M059J (cell line): ENCODE data around the gene PDE6B. TPM values are rescaled to one million over a fixed set of nuclear protein-coding genes. Genes with fewer than 3 reads are reported as not detected.
"Not testable (repeated sequence)": the region's sequence is repeated elsewhere in the genome, so short reads cannot be mapped to it uniquely, and the experiment has no call there.

Source experiments
- DNase-seq: peaks from one replicate; pipeline ENCODE4 v3.0.0-alpha.2; 2012; ENCODE audit warnings: low read depth
- total RNA-seq: library from RNA; depleted of rRNA; stranded (reverse); fragments of >200 nt; shearing (Covaris generic); gene quantifications from 2 replicates; pipeline ENCODE4 v1.2.3, GENCODE V29; 2014

Gene PDE6B
- total RNA-seq, 1 experiment from 2014 or later, result not detected

DNA sequence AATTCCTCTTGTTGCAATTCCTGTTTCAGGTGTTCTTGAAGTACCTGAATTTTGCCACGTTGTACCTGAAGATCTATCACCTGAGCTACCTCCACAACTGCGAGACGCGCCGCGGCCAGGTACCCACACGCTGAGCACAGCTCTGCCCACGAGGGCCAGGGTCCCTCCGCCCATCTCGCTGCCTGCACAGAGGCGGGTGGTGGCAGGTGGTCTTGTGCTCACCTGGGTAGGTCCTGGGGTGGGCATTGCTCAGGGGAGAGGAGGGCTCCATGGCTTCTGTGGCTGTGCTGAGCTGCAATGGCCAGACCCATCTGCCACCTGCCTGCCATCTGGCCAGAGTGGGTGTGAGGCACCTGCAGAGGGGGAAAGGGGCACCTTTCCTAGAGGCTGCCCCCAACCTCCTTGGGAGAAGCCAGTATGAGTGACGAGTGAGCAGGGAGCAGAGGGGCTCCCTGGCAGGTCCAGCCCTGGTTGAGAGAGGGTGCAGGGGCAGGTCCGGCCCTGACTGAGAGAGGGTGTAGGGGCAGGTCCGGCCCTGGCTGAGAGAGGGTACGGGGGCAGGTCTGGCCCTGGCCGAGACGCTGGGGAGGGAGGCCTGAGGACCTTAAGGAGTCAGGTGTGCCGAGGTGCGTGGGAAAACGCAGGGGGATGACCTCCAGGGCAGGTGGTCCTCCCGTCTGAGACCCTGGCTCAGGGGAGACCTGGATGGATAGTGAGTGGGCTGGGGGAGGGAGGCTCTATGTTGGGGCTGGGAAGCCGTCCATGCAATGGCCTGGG is 10.7 kb downstream of the PDE6B start:
- no peak for DNase-seq

DNA sequence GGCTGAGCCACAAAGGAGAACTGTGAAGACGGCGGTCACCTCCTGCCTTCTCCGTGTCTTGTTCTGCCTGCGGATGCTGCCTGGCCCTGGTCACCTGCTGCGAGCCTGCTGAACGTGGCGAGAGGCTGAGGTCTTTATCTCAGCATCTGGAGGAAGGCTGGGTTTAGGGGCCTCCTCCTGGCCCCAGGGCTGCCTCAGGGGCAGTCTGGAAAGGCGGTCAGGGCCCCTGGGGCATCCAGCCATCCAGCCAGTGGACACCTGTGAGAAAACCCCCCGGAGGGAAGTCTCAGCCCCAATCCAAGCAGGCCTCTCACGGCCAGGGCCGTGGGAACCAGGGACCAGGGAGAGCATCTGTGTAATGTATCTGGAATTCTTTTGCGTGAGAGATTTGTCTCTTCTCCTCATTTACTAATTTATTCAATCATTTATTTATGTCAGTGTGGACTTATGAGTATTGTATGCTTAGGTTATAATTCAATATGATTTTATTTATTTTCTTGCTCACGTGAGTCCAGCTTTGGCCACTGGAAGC is 11.3 kb downstream of the PDE6B start:
- DNase-seq, result no peak

DNA sequence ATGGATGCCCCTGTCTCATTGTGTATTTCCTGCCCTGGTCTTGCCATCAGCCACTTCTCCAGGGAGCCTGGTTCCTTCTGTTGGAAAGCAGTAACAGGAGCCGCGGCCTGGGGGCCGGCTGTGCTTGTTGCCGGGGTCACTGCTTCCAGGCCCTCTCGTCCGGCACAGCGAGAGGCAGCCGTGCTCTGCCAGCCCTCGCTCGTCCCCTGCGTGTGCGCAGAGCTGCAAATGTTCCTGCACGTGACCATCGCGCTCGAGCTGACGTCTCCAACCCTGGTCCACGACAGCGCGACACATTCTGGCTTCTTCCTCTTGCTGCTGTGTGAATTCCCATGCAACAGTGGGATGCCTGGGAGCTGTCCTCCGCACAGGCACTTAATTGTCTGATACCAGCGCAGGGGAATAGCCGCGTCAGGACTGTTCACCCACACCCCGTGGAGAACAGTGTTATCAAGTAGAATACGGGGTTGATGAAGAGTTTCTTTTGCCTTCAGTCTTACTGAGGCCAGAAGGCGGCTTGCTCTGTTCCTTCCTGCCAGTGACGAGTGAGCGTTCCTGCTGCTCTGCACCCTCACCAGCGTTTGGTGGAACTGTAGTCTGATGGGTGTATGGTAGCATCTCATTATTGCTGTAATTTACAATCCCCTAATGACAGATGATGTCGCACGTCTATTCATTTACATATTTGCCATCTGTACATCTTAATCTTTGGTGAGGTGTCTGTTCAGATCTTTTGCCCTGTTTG is 12.3 kb downstream of the PDE6B start:
- no peak for DNase-seq

DNA sequence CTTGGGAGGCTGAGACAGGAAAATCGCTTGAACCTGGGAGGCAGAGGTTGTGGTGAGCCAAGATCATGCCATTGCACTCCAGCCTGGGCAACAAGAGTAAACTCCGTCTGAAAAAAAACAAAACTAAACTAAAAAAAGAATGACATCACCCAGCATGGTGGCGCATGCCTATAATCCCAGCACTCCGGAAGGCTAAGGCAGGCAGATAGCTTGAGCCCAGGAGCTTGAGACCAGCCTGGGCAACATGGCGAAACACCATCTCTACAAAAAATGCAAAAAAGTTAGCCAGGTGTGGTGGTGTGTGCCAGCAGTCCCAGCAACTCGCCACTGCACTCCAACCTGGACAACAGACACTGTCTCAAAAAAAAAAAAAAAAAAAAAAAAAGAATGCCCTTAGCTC is 17.0 kb downstream of the PDE6B start:
- not testable (repeated sequence) for DNase-seq

DNA sequence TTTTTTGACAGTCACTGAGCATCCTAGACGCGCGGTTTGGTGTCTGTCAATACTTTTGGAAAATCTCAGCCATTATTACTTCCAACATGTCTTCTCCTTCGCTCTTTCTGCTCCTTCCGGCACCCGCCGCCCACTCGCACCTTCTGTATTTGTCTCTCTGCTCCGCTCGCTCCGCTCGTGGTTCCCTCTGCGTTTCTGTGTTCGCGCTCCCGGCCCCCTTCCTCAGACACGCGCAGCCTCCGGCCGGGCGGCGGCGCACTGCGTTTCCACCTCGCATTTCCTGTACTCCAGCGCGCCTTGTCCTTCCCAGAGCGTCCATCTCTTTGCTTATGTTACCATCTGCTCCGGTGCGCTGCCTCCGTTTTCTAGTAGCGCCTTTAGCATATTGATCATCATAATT is 21.1 kb downstream of the PDE6B start:
- DNase-seq, result no peak

DNA sequence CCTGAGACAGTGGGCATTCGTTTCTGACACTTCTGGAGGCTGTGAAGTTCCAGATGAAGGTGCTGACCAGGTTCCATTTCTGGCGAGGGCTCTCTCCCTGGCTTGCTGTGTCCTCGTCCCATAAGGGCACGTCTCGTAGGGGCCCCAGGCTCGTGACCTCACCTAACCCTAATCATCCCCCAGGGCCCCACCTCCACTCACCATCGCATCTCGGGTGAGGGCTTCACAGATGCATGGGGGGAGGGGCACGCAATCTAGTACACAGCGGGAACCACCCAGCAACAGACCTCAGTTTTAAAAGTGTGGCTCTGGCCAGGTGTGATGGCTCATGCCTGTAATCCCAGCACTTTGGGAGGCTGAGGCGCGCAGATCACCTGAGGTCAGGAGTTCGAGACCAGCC is 22.1 kb downstream of the PDE6B start:
- DNase-seq, result no peak

DNA sequence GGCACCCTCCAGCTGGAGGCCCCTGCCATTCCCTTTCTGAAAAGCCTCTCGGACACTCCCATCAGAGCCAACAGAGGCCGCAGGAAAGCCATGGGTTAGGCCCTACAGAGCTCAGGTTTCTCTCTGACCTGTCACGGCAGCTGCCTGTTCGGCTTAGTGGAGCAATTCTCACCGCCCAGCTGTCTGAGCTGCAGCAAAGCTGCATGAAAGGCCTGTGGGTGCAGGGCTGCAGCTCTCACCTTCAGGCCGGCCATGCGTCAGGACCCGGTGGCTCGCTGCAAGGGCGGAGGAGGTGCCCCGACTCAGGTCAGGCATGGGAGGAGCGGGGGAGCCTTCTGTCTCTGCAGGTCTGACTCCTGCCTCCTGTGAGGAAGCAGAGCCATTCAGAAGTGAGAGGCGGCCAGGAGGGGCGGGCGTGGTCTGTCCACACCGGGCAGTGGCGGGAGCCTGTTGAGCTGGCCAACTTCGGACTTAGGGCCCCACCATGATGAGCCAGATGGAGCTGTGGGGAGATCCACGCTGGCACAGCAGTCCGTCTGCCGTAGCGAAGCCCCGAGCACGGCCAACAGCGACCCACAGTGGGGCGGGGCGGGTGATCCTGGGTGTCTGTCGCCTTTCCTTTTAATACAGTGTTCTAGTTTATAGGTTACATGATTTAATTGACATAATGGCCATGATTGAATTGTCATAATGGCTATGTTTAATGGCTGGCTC is 23.4 kb downstream of the PDE6B start:
- DNase-seq, result no peak

DNA sequence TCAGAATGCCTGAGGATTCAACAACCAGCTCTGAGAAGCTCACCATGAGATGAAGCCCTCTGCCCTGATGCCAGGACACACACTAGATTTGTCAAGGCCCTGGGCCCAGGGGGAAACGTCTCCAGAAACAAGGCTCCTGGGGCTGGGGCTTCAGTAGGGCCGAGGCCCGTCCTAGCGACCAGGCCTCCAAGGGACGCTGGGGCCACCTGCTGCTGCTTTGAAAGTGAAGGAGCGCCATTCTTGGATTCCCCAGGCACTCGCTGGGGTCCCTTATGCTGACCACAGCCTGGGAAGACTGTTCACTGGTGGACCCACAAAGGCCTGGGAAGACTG is 23.9 kb downstream of the PDE6B start:
- no peak for DNase-seq

DNA sequence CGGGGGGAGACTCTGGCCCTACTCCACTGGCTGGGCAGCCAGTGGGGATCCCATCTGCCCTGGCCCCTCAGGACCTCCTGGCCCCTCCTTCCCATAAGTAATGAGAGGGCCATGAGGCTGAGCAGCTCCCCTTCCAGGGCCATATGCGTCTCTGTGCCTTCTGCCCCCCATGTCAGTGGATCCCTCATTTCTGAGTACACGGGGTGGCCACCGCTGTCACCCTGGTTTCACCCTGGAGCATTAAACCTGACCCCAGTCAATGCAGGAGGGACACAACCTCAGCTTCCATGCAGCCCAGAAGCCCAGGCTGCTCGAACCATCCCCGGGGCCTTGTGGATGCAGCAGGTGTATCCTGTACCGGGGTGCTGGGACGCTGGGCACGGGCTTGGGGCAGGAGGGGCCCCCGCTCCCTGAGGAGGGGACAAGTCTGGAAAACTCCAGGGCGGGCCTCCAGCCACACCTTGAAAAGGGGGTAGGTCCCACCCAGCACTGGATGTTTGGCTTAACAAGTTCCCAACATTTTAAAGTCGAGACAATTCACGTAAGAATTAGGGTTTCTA is 24.5 kb downstream of the PDE6B start:
- DNase-seq, result no peak

DNA sequence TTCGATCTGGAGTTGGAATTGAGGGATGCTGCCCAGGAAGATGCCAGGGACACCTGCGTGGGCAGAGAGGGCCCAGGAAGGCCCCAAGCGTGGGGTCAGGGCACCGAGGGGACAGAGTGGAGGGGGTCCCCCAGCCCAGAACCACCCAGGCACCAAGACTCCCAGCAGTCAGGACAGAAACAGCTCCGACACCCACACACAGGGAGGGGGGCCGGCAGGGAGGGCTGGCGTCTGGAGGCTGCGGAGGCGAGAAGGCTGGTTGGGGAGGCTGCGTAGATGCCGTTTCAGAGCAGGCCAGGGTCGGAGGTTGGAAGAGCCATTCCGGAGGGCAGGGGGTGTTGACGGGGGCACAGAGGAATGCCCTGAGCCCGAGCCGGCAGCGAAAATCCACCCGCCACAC is 25.1 kb downstream of the PDE6B start:
- DNase-seq, result no peak

DNA sequence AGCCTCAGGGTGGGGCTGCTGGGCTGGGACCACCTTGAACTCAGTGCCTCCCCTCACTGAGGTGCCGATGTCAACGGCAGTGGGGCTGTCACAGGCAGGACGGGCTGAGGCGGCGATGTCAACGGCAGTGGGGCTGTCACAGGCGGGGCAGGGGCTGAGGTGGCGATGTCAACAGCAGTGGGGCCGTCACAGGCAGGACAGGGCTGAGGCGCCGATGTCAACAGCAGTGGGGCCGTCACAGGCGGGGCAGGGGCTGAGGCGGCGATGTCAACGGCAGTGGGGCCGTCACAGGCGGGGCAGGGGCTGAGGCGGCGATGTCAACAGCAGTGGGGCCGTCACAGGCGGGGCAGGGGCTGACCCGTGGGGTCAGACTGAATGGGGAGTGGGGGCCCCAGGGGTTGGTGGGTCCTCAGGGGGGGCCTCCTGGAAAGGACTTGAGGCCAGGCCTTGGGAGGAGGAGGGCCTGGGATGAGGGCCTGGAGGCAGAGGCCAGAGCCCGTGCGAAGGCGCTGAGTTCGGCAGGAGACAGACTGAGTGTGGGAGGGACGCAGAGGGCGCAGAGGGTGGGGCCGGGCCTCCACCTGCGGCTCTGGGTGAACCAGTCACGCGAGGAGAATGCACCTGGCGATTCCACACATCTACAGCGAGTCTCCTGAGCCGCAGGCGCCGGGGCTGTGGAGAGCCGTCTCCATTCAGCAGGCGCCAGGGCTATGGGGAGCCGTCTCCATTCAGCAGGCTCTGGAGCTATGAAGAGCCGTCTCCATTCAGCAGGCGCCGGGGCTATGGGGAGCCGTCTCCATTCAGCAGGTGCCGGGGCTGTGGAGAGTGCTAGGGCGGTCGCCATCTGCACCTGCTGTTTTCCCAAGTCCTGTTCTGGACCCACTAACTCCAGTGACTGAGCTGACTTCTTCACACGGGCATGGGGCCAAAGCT is 25.8 kb downstream of the PDE6B start:
- DNase-seq, result no peak

DNA sequence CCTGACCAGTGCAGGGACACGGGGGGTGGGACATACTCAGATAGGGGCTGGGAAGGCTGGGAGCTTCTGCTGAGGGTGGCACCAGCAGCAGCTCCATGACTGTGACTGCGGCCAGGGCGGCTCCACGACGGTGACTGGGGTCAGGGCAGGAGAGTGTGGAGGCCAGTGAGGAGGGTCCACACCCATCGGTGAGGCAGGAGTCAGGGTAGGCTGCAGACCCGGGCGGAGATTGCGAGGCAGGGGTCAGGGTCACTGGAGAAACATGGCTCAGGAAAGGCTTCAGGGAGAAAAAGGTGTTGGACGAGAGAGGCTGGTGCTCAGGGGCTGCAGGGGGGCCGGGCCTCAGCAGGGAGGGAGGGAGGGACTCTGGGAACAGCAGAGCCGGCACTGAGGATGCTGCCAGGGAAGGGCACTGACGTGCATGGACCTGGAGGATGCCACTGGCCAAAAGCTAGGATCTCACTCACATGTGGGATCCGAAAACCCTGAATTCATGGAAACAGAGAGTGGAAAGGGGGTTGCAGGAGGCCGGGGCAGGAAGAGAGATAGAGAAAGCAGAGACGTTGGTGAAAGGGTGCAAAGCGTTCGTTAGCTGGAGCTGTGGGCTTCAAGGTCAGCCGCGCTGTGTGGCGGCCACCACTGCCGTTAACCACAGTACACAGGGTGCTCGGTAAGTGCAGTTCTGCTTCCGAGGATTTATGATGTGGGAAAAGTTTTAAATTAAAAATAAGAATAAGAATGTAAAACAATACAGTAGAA is 26.7 kb downstream of the PDE6B start:
- DNase-seq, result no peak

DNA sequence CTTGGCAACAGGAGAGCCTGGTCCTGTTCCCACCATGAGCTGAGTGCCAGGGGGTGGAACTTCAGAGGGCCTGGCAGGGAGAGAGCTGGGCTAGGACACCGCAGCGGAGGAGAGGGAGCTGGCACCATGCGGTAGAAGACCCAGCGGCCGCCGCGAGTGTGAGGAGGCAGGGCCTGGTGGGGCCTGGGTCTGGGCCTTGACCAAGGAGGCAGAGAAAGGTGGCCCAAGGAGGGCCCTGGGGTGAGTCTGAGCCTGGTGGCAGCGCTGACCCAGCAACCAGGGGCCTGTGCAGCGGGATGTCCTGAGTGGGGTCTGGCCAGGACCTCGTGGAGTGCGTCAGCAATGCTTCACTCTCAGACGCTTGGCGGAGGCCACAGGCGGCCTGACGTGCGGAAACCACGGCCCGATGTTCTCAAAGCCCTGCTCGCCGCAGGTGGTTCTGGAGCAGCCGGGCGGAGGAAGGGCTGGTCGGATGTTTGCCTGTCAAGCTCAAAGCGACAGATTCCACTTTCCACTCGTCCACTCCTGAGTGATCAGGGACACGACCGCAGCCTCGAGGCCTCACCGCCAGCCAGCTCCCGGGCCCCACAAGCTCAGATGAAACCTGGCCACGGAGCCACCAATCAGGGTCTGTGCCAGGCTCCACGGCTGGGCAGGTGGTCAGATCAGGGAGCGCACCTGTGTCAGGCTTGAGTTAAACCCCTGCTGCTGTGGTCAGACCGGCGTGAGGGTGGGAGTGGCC is 27.9 kb downstream of the PDE6B start:
- no peak for DNase-seq

DNA sequence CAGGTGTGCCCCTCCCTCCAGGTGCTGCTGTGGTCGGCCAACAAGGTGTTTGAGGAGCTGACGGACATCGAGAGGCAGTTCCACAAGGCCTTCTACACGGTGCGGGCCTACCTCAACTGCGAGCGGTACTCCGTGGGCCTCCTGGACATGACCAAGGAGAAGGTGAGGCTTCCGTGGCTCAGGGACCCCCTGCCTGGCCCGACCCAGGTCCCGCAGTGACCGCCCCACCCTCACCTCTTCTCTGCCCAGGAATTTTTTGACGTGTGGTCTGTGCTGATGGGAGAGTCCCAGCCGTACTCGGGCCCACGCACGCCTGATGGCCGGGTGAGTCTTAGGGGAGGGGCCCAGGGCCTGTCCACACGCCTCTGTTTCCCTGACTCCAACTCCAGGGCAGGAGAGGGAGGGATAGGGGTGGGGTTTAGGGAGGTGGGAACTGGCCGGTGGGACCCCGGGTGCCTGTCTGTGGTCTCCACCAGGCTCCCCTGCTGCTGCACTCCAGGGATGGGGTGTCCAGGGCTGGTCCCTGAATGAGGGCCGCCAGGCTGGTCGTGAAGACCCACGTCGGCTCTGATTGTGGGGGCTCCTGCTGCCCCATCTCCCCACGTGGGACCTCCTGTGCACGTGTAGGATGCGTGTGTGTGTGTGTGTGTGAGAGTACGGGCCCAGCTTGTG is 28.6 kb downstream of the PDE6B start:
- no peak for DNase-seq

DNA sequence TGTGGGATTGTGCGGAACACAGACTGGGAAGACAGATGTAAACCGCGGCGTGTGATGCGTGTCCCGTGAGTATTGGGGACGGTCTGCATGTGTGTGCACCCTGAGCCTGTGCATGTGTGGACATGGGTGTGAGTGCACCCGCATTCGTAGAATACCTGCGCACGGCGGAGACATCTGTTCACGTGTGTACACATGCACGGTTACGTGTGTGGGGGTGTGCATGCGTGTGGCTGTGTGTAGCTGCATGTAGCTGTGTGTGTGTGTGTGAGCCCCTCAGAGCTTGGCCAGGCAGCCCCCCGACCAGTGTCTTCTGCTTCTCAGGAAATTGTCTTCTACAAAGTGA is 29.1 kb downstream of the PDE6B start:
- DNase-seq, result no peak

DNA sequence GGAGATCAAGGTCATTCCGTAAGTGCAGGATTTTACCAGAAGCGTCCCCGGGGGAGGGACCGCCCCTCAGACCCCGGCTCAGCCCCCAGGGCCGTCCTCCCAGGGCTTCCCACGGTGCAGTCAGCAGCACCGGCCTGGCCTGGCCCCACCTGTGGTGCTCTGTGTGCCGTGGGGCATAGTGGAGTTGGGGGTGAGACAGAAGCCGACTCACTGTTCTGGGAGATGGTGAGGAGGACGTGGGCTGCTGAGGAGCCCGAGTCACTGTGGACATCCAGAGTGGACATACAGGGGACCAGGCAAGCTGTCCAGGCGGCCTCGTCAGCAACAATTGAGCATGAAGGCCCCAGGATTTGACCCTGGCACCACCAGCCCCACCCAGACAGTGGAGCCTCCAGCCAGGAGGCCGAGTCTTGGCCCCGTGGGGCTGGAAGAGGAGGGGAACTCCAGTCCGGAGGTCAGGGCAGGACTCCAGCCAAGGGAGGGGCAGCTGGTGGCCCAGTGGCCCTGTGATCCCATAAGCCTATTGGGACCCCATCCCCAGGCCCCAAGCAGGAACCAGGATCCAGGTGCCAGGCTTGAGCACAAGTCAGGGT is 29.6 kb downstream of the PDE6B start:
- DNase-seq, result no peak

DNA sequence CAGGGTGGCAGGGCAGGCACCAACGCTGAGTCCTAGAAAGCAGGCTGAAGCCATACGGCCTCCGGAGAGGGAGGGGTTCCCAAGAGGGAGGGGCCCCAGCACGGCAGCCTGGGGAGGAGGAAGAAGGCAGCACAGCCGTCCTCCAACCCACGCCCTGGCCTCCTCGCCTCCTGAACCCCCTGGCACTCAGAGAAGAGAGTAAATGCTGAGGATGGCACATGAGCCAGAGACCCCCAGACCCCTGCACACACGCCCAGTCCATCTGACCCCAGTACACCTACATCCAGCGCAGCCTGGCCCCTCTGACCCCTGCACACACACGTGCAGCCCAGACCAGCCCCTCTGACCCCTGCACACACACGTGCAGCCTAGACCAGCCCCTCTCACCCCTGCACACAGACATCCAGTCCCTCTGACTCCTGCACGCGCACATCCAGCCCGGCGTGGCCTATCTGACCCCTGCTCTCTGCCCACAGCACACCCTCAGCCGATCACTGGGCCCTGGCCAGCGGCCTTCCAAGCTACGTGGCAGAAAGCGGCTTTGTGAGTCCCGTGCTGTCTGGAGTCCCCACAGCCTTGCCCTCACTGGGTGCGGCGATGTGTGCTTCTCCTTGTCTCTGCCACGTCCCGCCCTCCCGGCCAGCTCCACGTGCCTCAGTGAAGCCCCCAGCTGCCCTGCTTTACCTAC is 30.2 kb downstream of the PDE6B start:
- DNase-seq, result no peak
